C4-2B (cell line): Measurements from ENCODE around the gene HAO2.
"Not testable (repeated sequence)": the region's sequence is repeated elsewhere in the genome, so short reads cannot be mapped to it uniquely, and the experiment has no call there.

Experiments
- H3K27ac ChIP-seq: fragments of 450-650 bp; 2 replicates; pipeline ENCODE4 v1.5.1; 2017
- CTCF ChIP-seq: fragments of 450-650 bp; conservative IDR thresholded peaks from 2 replicates; pipeline ENCODE4 v1.5.1; 2017; ENCODE audit warnings: mild to moderate bottlenecking
- ZFX ChIP-seq: fragments of 450-650 bp; IDR thresholded peaks from 2 replicates; pipeline ENCODE4 v1.6.1; 2017

Gene HAO2

DNA sequence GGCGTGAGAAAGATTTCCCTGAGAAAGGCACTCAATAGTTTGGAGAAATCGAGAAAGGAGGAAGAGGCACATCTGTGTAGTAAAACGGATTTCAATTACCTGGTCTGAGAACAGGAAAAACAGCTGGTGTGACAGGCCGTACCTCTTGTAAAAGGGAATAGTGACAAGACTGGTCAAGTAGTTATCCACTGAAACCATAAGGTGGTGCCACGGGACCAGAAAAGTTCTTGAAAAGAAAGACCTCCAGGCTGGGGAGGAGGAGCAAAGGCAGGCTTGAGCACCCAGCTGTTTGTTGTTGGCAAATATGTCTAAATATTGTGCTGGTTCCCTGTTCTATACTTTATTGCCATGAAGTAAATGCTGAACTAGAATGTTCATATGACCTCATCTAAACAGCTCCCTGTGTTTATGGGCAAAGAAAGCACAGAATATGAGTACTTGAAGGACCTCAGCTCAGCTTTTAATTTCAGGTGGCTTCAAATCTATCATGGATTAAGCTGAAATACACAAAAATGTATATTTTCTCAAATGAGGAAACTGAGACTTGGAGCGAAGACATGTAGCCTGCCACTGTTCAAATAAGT, 4.0 kb downstream of the HAO2 start:
- TF ChIP-seq ZFX (no peak), CTCF (peak; percentile 83)
- peak overlapping the region; percentile 93; the same call in 1 of the 2 replicates for H3K27ac ChIP-seq

DNA sequence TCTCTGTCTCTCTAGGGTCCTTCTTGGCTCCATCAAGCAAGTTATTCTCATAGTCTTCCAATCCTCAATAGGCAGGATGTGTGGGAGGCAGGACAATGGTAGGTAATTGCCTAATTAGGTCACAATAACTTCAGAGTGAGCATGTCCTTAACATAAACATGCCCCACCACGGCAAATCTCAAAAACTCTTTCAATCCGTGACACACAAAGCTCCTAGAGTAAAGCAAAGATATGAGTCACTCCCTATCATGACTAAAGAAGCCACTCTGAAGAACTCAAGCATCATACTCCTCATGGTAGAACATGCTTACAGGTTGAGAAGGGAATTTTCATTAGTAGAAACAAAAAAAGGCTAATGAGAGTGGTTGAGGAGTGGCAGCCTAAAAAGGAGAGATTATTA, 4.9 kb downstream of the HAO2 start:
- no peak for TF ChIP-seq CTCF
- TF ChIP-seq ZFX, result no peak

GRCh38 chr1:119374208-119374874, 5.8 kb downstream of the HAO2 start:
- TF ChIP-seq ZFX, result no peak
- no peak for TF ChIP-seq CTCF
- H3K27ac ChIP-seq, result peak overlapping the region; percentile 93

More for the DNA sequence above, 4.9 kb downstream of the HAO2 start:
- peak overlapping the region; percentile 93 for H3K27ac ChIP-seq

- no peak overlapping the region; the same call in 1 of the 2 replicates for H3K27ac ChIP-seq
- no peak for TF ChIP-seq ZFX
- no peak for TF ChIP-seq CTCF
Measured at GRCh38 chr1:119375366-119375765, 6.8 kb downstream of the HAO2 start.

GRCh38 chr1:119376594-119376993, 8.0 kb downstream of the HAO2 start:
- H3K27ac ChIP-seq, result no peak overlapping the region
- TF ChIP-seq ZFX (no peak), CTCF (no peak)

GRCh38 chr1:119377594-119377993, 9.0 kb downstream of the HAO2 start:
- not testable (repeated sequence) for H3K27ac ChIP-seq

DNA sequence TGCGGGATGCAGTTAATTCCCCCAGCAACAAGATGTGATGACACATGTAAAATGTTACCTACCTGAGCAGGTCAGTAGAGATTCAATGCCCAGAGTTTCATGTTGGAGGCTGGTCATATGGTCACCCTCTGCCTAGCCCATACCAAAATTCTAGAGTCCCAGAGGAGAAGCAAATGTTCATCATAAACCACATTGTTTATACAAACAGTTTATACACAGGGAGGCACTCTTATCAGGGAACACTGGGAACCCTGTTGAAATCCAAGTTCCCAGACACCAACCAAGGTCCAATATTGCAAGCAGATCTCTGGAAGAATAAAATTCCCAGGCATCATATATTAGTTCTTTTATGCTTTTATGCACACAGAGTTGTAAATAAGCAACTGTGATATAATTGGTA, 10.5 kb downstream of the HAO2 start:
- peak overlapping the region; percentile 51; the same call in 1 of the 2 replicates for H3K27ac ChIP-seq
- TF ChIP-seq CTCF (no peak), ZFX (no peak)

GRCh38 chr1:119380304-119380703, 11.7 kb downstream of the HAO2 start:
- TF ChIP-seq CTCF (no peak), ZFX (no peak)
- H3K27ac ChIP-seq, result peak overlapping the region; percentile 49; the same call in 1 of the 2 replicates
